Hypothalamus (tissue), 51 donors: Measurements from ENCODE around the gene DHRS2.
"Not testable (repeated sequence)": the region's sequence is repeated elsewhere in the genome, so short reads cannot be mapped to it uniquely, and the experiment has no call there.

Experiments
- DNase-seq, 51 donors: peaks; one replicate each; lab custom pipeline; 2025; lab: John Stamatoyannopoulos, UW

The DHRS2 gene, protein sequence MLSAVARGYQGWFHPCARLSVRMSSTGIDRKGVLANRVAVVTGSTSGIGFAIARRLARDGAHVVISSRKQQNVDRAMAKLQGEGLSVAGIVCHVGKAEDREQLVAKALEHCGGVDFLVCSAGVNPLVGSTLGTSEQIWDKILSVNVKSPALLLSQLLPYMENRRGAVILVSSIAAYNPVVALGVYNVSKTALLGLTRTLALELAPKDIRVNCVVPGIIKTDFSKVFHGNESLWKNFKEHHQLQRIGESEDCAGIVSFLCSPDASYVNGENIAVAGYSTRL

DNA sequence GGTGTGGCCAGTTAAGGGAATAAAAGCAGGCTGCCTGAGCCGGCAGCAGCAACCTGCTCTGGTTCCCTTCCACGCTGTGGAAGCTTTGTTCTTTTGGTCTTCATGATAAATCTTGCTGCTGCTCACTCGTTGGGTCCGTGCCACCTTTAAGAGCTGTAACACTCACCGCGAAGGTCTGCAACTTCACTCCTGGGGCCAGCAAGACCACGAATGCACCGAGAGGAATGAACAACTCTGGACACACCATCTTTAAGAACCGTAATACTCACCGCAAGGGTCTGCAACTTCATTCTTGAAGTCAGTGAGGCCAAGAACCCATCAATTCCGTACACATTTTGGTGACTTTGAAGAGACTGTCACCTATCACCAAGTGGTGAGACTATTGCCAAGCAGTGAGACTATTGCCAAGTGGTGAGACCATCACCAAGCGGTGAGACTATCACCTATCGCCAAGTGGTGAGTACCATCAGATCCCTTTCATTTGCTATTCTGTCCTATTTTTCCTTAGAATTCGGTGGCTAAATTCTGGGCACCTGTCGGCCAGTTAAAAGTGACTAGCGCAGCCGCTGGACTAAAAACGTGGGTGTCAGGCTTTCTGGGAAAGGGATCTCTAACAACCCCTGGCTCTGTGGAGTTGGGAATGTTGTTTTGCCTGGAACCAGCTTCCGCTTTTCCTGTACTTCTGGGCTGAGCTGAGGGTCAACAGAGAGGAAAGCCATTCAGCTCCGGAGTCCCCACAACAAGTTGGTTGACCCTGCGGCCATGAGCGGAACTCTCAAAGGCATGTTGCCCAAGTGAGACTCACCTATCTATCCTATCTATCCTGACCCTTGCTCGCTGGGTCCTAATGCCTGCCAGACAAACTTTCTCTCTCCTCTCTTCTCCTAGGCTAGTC lies at the start of gene DHRS2:
Gene DHRS2, plus strand, starts transcription at position 48 of the 895 bp plus-strand sequence. CDS start 2,501 bp downstream, outside the sequence.
- DNase-seq, result no peak

DNA sequence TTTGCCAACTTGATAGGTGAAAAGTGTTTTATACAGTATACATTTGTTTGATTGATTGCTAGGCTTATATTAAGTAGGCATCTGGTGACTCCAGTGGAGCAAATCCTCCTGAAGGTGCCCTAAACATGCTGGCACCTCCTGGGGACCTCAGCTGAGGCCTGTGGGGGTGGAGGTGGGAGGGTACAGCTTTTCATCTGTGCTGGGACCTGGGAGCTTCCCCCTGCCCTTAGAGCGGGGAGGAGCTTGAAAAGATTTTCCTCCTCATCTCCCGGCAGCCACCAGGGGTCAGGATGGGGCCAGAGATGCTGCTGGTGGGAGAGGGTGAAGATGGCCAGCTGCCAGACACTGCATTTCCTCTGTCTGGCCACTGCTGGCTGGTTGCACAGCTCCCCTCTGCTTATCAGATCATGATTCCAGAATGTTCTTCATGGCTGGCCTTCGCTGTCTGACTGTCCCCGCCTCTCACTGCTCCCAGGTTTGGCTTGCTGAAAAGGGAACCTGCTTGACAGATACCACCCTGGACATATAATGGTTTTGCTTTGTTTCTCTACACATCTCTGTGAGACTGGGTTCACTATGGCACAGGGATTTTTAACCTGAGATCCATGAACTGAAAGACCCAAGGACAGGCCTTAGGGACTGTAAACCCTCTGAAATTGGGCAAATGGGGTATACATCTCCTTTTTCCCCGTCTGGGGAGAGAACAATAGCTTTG lies 47.1 kb upstream of the DHRS2 start:
- DNase-seq, result peak in 48 of 51 donors; percentile 31 to 89 (median 73)

DNA sequence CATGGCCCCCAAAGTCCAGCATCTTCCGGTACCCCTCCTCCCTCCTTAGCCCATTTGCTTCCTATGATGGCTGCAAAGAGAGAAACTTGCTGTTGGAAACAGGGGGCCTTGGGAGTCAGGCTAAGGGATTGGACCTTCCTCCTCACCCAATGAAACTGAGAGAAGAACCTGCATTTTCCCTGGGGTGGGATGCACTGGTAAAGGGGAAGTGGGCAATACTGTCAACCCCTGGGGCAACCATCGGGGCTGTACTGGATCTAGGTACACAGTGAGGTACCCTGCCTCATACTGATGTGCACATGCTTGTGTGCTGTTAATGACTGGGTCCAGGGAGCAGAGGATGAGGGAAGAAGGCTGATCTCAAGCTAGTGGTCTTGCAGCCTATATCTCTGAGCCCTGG lies 46.6 kb upstream of the DHRS2 start:
- DNase-seq, result no peak

DNA sequence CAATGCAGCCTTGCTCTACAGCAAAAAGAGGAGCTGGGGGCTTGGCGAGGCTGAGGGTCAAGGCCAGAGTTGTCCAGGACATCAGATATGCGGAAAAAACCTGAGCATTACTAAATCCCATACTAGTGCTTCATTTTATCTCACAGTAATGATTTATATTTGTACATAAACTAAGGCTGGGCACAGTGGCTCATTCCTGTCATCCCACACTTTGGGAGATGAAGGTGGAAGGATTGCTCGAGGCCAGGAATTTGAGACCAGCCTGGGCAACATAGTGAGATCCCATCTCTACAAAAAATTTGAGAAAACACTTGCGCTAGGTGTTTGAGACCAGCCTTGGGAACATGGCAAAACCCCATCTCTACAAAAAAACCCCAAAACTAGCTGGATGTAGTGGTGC lies 46.0 kb upstream of the DHRS2 start:
- no peak for DNase-seq

DNA sequence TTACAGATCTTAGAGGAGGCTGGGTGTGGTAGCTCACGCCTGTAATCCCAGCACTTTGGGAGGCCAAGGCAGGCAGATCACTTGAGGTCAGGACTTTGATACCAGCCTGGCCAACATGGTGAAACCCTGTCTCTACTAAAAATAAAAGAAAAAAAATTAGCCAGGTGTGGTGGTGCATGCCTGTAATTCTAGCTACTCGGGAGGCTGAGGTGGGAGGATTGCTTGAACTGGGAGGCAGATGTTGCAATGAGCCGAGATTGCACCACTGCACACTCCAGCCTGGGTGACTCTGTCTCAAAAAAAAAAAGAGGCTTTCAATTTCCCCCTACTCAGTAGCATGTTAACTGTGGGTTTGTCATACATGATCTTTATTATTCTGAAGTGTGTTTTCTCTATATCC lies 42.0 kb upstream of the DHRS2 start:
- not testable (repeated sequence) for DNase-seq

DNA sequence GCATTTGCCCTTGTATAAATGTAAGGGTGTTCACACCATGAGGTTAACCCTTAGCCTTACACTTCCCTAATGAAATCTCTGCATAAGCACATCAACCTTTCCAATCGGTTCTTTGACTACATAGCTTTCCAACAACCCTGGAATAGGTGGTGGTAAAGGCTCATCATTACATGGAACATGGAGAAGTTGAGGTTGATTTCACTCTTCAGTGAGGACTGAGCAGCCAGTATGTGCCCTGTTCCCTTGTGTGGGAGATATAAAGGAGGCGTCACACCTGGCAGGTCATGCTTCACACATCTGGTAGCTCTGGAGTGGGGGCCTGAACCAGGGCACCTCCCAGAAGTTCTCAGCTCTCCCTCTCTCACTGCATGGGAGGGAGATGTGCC lies 35.8 kb upstream of the DHRS2 start:
- no peak for DNase-seq

DNA sequence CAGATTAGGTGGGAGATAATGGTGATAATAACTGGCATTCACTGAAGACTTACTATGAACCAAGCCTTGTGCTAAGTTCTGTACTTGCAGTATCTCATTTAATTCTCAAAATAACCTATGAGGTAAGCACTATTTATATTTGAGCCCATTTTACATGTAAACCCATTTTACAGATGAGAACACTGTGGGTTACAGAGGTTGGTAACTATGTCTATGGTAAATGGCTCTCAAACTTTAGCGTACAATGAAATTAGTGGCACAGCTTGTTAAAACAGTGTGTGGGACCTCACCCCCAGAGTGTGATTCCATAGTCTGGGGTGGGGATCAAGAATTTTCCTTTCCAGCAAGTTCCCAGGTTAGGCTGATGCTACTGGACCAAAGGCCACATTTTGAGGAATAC lies 35.4 kb upstream of the DHRS2 start:
- no peak for DNase-seq

DNA sequence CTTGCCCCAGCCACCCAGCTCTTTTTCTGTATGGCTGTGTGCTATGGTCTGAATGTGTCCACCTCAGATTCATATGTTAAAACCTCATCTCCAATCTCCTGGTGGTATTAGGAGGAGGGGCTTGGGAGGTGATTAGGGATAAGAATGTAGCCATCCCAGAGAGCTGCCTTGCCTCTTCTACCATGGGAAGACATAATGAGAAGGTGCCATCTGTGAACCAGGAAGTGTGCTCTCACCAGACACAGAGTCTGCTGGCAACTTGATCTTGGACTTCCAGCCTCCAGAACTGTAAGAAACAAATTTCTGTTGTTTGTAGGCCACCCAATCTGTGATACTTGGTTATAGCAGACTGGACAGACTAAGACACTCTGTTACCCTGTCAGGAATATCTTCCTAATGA lies 34.7 kb upstream of the DHRS2 start:
- DNase-seq, result no peak

DNA sequence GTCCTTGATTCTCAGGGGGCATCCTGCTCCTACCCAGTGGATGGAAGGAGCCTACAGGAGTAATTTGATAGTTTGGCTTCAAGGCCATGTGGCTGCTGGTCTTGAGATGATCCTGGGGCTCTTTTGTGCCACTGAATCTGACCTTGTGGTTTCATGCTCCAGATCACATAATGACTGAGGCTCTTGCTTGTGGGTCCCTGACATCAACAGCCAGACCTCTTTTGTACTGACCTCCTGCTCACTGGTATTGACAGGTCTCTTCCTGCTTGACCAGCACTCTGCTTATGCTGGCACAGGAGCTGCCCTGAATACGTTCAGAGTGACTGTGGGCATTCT lies 34.4 kb upstream of the DHRS2 start:
- DNase-seq, result no peak

DNA sequence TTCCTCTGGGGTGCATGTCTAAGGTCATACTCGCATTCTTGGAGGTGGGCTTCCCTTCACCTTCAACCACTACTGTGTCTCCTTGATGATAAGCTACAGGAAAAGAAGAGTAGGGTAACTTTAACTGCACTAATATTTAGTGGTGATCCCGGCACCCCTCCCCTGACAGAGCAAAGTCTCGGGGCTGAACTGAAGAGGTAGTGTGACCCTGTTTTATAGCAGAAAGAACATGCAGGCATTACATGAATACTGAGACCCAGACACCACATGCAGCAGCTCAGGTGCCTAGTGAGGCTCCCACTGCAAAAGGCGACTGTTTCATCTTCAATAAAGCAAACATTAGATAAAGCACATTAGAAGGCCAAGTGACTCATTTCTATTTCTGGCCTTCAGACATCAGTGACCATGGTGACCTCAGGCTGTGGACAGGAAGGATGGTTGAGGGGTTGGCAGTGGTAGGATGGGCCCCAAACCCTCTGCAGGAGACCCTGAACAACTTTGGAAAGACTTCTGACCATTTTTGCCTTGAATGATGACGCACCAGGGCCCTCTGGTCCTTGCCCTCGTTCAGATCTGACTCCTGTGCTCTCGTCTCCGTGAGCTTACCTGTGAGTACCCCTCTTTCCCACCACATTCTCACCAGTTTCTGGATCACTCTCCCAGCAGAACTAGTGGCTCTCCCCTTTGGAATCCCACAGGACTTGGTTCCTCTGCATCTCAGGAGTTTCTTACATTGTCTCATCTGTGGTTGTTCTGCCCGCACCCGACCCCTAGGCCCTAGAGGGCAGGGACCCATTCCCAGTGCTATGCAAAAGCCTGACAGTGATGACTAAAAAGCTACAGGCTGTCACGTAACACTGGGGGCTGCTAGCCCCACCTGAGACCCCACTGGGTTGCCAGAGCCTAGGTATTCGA lies 33.7 kb upstream of the DHRS2 start:
- no peak for DNase-seq

DNA sequence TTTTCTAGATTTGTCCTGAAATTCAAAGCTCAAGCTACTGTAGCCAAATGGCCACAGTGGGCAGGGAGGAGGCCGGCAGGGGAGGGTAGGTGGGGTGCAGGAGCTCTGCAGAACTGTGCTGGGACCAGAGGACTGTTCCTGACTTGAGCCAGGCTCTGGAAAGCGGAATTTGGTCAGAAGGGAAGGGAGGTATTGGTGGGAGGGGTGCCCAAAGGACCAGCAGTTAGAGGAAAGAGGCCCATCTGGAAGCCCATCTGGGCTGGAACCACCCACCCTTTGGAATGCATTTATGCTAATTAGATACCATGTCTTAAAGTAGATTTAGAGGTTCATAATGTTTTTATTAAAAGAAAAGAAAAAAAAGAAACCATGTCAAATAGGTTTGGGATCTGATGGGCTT lies 33.1 kb upstream of the DHRS2 start:
- no peak for DNase-seq

DNA sequence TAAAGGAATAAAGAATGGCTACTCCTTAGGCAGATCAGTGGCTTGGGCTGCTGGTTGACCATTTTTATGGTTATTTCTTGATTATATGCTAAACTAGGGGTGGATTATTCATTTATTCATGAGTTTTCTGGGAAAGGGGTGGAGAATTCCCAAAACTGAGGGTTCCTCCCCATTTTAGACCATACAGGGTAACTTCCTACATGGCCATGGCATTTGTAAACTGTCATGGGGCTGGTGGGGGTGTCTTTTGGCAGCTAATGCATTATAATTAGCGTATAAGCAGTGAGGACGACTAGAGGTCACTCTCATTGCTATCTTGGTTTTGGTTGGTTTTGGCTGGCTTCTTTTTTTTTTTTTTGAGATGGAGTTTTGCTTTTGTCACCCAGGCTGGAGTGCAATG lies 32.0 kb upstream of the DHRS2 start:
- DNase-seq, result no peak

DNA sequence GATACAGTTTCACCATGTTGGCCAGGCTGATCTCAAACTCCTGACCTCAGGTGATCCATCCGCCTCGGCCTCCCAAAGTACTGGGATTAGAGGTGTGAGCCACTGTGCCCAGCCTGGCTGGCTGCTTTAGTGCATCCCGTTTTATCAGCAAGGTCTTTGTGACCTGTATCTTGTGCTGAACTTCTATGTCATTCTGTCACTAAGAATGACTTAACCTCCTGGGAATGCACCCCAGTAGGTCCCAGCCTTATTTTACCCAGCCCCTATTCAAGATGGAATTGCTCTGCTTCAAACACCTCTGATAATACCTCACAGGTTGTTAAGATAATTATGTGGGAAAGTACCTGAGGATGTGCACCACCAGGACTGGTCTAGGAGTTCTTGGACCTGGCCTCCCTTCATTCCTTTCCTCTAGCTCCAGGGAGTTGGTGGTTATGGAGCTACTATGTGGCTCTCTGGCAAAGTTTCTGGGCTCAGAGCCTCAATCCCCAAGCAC lies 31.4 kb upstream of the DHRS2 start:
- no peak for DNase-seq

DNA sequence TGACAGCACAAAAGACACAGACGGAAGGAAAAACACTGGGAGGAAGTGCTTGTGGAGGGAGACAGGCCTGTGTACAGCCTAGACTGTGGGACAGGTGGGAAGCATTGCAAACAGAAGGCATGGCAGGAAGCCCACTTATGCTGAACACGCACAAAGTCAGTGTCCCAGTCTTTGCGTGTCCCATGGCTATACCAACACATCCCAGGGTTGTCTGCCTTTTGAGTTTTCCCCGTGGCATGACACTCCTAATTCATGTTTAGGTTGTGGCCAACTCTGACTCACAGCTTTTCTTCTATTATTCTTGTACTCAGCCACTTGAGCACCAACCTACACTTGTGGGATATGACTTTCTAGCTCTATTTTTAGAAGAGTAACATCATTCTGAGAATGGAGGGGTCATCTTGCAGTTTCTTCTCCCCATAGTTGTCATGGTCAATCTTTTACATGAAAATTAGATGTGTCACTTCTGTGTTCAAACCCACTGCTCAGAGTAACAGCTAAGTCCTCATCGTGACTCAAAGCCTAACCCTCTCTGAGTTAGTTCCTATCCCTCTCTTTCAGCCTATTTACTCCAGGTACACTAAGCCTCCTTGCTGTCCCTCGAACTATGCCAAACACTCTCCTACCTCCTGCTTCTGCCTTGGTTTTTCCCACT lies 30.1 kb upstream of the DHRS2 start:
- DNase-seq, result peak in 1 of 51 donors; percentile 6

DNA sequence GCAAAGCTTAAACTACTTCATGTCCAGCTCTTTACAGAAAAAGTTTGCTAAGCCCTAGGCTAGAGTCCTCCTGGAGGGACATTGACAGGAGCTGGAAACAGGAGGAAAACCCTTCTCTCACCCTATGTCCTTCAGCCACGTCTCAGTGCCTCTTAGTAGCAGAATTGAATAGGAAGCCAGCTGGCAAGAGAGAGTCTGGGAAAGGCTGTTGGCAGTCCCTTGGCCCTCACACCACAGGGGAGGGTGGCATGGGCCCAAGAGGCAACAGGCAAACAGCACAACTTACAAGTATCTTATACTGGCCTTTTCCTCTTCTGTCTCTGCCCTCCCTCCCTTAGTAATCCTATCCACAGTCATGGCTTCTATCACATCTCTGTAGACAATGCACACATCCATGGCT lies 27.7 kb upstream of the DHRS2 start:
- peak in 7 of 51 donors; percentile 2 to 23 (median 5) for DNase-seq

DNA sequence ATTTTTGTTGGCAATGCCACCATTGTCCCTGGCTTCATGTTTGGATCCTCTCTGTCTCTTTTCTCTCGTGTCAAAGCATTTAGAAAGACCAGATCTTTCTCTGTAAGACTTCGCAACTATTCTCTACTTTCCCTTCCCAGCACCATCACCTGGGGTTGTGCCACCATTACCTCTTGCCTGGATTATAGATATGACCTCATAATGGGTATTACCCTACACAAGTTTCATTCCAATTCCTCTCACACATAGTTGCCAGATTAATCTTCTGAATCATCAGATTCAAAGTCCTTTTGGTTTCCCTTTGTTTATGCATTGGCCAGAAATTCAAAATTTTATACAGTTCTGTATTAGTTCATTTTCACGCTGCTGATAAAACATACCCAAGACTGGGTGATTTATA lies 27.2 kb upstream of the DHRS2 start:
- DNase-seq, result no peak

DNA sequence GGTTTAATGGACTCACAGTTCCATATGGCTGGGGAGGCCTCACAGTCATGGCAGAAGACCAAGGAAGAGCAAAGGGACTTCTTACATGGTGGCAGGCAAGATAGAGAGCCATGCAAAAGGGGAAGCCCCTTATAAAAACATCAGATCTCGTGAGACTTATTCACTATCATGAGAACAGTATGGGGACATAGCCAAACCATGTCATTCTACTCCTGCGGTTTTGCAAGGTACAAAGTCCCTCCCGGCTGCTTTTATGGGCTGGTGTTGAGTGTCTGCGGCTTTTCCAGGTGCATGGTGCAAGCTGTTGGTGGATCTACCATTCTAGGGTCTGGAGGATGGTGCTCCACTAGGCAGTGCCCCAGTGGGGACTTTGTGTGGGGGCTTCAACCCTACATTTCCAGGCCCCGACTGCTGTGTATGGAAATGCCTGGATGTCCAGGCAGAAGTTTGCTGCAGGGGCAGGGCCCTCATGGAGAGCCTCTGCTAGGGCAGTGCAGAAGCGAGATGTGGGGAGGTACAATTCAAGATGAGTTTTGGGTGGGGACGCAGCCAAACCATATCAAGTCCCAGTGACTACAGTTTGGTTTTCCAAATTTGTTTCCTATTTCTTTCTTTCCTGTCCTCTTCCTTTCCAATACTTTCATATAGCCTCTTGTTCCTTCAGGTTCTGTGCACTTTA lies 26.6 kb upstream of the DHRS2 start:
- DNase-seq, result not testable (repeated sequence)

DNA sequence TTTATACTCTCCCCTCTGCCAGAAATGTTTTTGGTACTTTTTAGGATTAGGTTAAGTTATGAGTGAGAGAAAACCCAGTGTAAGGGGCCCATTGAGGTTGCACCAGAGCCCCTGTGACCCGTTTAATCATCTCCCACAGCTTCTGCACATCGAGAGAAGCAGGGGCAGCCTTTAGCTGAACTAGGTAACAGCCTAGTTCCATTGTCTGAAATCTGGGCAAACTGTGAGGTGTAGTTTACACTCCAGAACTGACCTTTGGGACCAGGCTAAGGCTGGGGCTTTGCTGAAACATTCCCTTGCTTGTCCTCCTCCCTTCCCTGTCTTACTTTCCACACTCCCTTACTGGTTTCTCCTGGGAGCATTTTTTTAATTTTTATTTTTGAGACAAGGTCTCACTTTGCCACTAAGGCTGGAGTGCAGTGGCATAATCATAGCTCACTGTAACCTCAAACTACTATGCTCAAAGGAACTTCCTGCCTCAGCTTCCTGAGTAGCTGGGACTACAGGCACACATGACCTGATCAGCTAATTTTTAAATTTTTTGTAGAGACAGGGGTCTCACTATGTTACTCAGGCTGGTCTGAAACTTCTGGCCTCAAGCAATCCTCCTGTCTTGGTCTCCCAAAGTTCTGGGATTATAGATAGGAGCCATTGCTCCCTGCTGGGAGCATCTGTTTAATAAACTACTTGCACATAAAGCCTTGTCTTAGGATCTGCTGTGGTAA lies 25.9 kb upstream of the DHRS2 start:
- no peak for DNase-seq
